ENCODE measurements around the gene SFI1. TPM values are rescaled to one million over a fixed set of nuclear protein-coding genes. Genes with fewer than 3 reads are reported as not detected.
A peak's percentile ranks its signal among the peaks of the same experiment; 100 is the strongest.
"Not testable (repeated sequence)": the region's sequence is repeated elsewhere in the genome, so short reads cannot be mapped to it uniquely, and the experiment has no call there.

Gene SFI1
- total and polyA plus RNA-seq, 10 donors, result 36.7 to 110 (median 85.2) TPM

GRCh38 chr22:31537019-31537535 is 40.7 kb downstream of the SFI1 start:
- TF ChIP-seq POLR2A (IDR thresholded peaks at IDR 0.05) (no peak), POLR2AphosphoS5 (IDR thresholded peaks at IDR 0.05) (no peak), CTCF (IDR thresholded peaks at IDR 0.05 in 8 of 11, conservative IDR thresholded peaks at IDR 0.05 in 3 of 11) (no peak)
- WGBS, 5 donors, result 69 to 76% (median 71%) methylated on average over 8 of the region's 8 CpGs
- intact Hi-C loops (cut with DNase I; ENCODE audit: low total_unique reads), result no loop called here
- Histone ChIP-seq H3K36me3 (peaks cover 0 to 31% (median 3%) of the 10 kb centered on the region in 6 donors), H3K9me3 (no peaks in the 10 kb centered on the region), H3K27me3 (replicated peaks in 1 of 7) (no peaks in the 10 kb centered on the region), H3K4me3 (no peak overlapping the region), H3K4me1 (peaks cover 0 to 20% (median 2%) of the 10 kb centered on the region in 6 donors), H3K27ac (peak overlapping the region in 1 of 8 donors; percentile 4)
- DNase-seq, result no peak

- H3K36me3 ChIP-seq, result peaks cover 0 to 31% (median 3%) of the 10 kb centered on the region in 6 donors
- peaks cover 0 to 4% (median 0%) of the 10 kb centered on the region in 6 donors for H3K4me1 ChIP-seq
- WGBS, 5 donors, result 76 to 88% (median 78%) methylated on average over 5 of the region's 5 CpGs
- DNase-seq, result no peak
- no peak for TF ChIP-seq POLR2AphosphoS5 (IDR thresholded peaks at IDR 0.05)
- no peak for TF ChIP-seq CTCF (IDR thresholded peaks at IDR 0.05 in 8 of 11, conservative IDR thresholded peaks at IDR 0.05 in 3 of 11)
- TF ChIP-seq POLR2A (IDR thresholded peaks at IDR 0.05), result no peak
- no peaks in the 10 kb centered on the region for H3K9me3 ChIP-seq
- intact Hi-C loops (cut with DNase I; ENCODE audit: low total_unique reads), result no loop called here
- no peaks in the 10 kb centered on the region for H3K27me3 ChIP-seq (replicated peaks in 1 of 7)
- no peak overlapping the region for H3K27ac ChIP-seq
- no peak overlapping the region for H3K4me3 ChIP-seq
These were observed 42.5 kb downstream of the SFI1 start for GRCh38 chr22:31538815-31539214.

GRCh38 chr22:31540166-31540565 is 43.8 kb downstream of the SFI1 start:
- H3K36me3 ChIP-seq, result peaks cover 0 to 38% (median 5%) of the 10 kb centered on the region in 6 donors
- not testable (repeated sequence) for DNase-seq, H3K4me3 ChIP-seq

GRCh38 chr22:31540966-31541365 is 44.6 kb downstream of the SFI1 start:
- no peaks in the 10 kb centered on the region for H3K4me1 ChIP-seq
- 91 to 100% (median 97%) methylated on average over 5 of the region's 5 CpGs for WGBS, 5 donors
- H3K27ac ChIP-seq, result no peak overlapping the region
- DNase-seq, result no peak
- intact Hi-C loops (cut with DNase I; ENCODE audit: low total_unique reads), result no loop called here
- TF ChIP-seq POLR2AphosphoS5 (IDR thresholded peaks at IDR 0.05), result no peak
- no peak for TF ChIP-seq POLR2A (IDR thresholded peaks at IDR 0.05)
- TF ChIP-seq CTCF (IDR thresholded peaks at IDR 0.05 in 8 of 11, conservative IDR thresholded peaks at IDR 0.05 in 3 of 11), result no peak
- H3K27me3 ChIP-seq (replicated peaks in 1 of 7), result no peaks in the 10 kb centered on the region
- no peak overlapping the region for H3K4me3 ChIP-seq
- no peaks in the 10 kb centered on the region for H3K9me3 ChIP-seq
- peaks cover 0 to 42% (median 8%) of the 10 kb centered on the region in 6 donors for H3K36me3 ChIP-seq

More at GRCh38 chr22:31540166-31540565, 43.8 kb downstream of the SFI1 start:
- H3K4me1 ChIP-seq; H3K27me3 ChIP-seq (replicated peaks in 1 of 7); H3K9me3 ChIP-seq; intact Hi-C loops (cut with DNase I; ENCODE audit: low total_unique reads); H3K27ac ChIP-seq: not testable (repeated sequence)
- WGBS, 5 donors, result 89 to 98% (median 92%) methylated on average over 4 of the region's 4 CpGs
